CD4-positive, alpha-beta T cell (primary cell): ENCODE data around the gene B9D1. TPM values are rescaled to one million over a fixed set of nuclear protein-coding genes. Genes with fewer than 3 reads are reported as not detected.
A peak's percentile ranks its signal among the peaks of the same experiment; 100 is the strongest.

Experiments used
- ATAC-seq: fragments of 200-7000 bp; cut with Tn5 transposase; one replicate; pipeline ENCODE4 v1.10.0; 2022; ENCODE audit warnings: mild to moderate bottlenecking; ENCODE audit not compliant: poor library complexity
- CTCF ChIA-PET: fragments of 350-600 bp; sonication (Branson Sonifier 250); formaldehyde crosslinking; loops from one replicate; lab custom pipeline; 2021; ENCODE audit warnings: antibody characterized with exemption, inconsistent platforms; lab: Charles Lee
- POLR2A ChIA-PET: fragments of 350-600 bp; sonication (Branson Sonifier 250); formaldehyde crosslinking; loops from one replicate; lab custom pipeline; 2021; ENCODE audit warnings: antibody characterized with exemption, inconsistent platforms; lab: Charles Lee
- DNase-seq, 14 experiments: peaks; one replicate each; pipeline ENCODE4 v3.0.0-alpha.2; 2013 to 2020; ENCODE audit warnings: mixed read lengths in 2 of 14
- H3K27ac ChIP-seq, 2 donors: one replicate each; pipeline versions ENCODE4 v1.5.1 to v1.7.0; 2013; ENCODE audit warnings: low read length in 2 of 2, low read depth in 1 of 2, mild to moderate bottlenecking in 1 of 2
- H3K27me3 ChIP-seq, 2 experiments: 1 replicate in 1 of 2; 2 replicates in 1 of 2; pipeline versions ENCODE4 v1.6.1 to v1.7.0; 2013; ENCODE audit warnings: low read length in 2 of 2, control low read depth in 1 of 2, mild to moderate bottlenecking in 1 of 2, moderate library complexity in 1 of 2; ENCODE audit not compliant: insufficient read depth in 2 of 2, control insufficient read depth in 1 of 2
- H3K36me3 ChIP-seq: one replicate; pipeline ENCODE4 v1.6.1; 2013; ENCODE audit warnings: low read length, control low read depth; ENCODE audit not compliant: insufficient read depth
- H3K4me1 ChIP-seq: one replicate; pipeline ENCODE4 v1.6.1; 2013; ENCODE audit warnings: low read length, control low read depth; ENCODE audit not compliant: insufficient read depth
- H3K4me3 ChIP-seq: one replicate; pipeline ENCODE4 v1.5.1; 2013; ENCODE audit warnings: mild to moderate bottlenecking, low read length, moderate library complexity
- H3K9me3 ChIP-seq, 2 experiments: 1 replicate in 1 of 2; 2 replicates in 1 of 2; pipeline versions ENCODE4 v1.6.1 to v1.7.0; 2013; ENCODE audit warnings: low read length in 2 of 2, mild to moderate bottlenecking in 2 of 2, control low read depth in 1 of 2, moderate library complexity in 1 of 2; ENCODE audit not compliant: control insufficient read depth in 1 of 2, insufficient read depth in 1 of 2
- H3K27ac Mint-ChIP-seq: one replicate; pipeline ENCODE4 v1.8.0; 2020; ENCODE audit warnings: mixed read lengths
- H3K27me3 Mint-ChIP-seq: one replicate; pipeline ENCODE4 v1.8.0; 2021; ENCODE audit warnings: mixed read lengths
- H3K36me3 Mint-ChIP-seq: one replicate; pipeline ENCODE4 v1.8.0; 2021; ENCODE audit warnings: low read depth, mixed read lengths
- H3K4me1 Mint-ChIP-seq: one replicate; pipeline ENCODE4 v1.8.0; 2021; ENCODE audit warnings: low read depth, mixed read lengths
- H3K4me3 Mint-ChIP-seq: one replicate; pipeline ENCODE4 v1.8.0; 2020; ENCODE audit warnings: mild to moderate bottlenecking, mixed read lengths
- H3K9me3 Mint-ChIP-seq: one replicate; pipeline ENCODE4 v1.8.0; 2020; ENCODE audit warnings: mixed read lengths
- intact Hi-C, 2 experiments: fragments of 100-400 bp; cut with DNase I in 1 of 2; cut with micrococcal nuclease in 1 of 2; formaldehyde crosslinking; loops; one replicate each; pipeline versions ENCODE4 v1.15.1 to v1.9.0; 2023 to 2025; cut with DNase I, micrococcal nuclease
- total RNA-seq, 174 experiments: library from RNA in 2 of 174; stranded (reverse) in 2 of 174; gene quantifications; one replicate each; pipeline ENCODE4 v1.2.3 and lab custom pipeline; 2021 to 2026
- TF ChIP-seq, protein P1 (sequence below): fragments of 200-600 bp; IDR thresholded peaks from one replicate; pipeline ENCODE4 v1.8.0; 2022; ENCODE audit warnings: antibody characterized with exemption, mild to moderate bottlenecking

The B9D1 gene
- total RNA-seq, 2 experiments from 2014 or later = 0.66 to 0.73 TPM

DNA sequence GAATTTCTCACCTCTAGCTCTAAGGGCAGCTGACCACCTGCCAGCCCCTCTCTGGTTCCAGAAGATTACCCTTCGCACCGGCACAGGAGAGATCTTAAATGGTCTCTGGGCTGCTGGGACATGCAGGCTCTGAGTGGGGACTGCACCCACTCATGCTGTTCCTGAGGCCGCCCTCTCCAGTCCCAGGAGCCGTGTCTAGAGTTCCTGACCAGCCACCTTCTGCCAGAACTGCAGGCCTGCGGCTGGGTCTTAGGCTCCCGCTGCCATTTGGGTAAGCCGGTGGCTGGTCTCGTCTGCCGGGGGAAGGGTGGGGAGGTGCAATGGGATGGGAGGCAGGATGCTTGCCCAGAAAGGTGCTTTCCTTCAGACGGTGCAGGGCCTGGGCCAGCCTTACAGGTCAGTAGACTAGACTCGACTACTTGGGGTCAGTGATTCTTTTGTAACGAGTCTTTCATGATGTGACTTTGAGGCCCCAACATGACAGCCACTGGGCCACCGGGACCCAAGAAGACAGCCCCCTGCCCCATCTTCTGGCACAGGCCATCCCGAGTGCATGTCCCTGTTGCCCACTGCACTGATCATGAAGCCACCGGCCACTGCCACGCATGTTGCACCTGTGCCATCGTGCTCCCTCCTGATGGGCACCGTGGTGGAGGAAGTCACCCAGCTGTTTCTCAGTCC, 26.4 kb downstream of the B9D1 start:
- H3K4me3 Mint-ChIP-seq = no peak overlapping the region
- Histone ChIP-seq H3K36me3 (no peaks in the 10 kb centered on the region), H3K9me3 (no peaks in the 10 kb centered on the region), H3K4me1 (no peaks in the 10 kb centered on the region), H3K27ac (no peak overlapping the region), H3K27me3 (peaks cover 5 to 9% of the 10 kb centered on the region in 2 experiments), H3K4me3 (no peak overlapping the region)
- H3K27ac Mint-ChIP-seq = no peak overlapping the region
- DNase-seq (no peak), ATAC-seq (no peak)
- H3K9me3 Mint-ChIP-seq = no peaks in the 10 kb centered on the region
- ChIA-PET POLR2A (no interaction called here), CTCF (no interaction called here)
- intact Hi-C loops = no loop called here
- peaks cover 33% of the 10 kb centered on the region for H3K27me3 Mint-ChIP-seq
- TF ChIP-seq, protein P1, sequence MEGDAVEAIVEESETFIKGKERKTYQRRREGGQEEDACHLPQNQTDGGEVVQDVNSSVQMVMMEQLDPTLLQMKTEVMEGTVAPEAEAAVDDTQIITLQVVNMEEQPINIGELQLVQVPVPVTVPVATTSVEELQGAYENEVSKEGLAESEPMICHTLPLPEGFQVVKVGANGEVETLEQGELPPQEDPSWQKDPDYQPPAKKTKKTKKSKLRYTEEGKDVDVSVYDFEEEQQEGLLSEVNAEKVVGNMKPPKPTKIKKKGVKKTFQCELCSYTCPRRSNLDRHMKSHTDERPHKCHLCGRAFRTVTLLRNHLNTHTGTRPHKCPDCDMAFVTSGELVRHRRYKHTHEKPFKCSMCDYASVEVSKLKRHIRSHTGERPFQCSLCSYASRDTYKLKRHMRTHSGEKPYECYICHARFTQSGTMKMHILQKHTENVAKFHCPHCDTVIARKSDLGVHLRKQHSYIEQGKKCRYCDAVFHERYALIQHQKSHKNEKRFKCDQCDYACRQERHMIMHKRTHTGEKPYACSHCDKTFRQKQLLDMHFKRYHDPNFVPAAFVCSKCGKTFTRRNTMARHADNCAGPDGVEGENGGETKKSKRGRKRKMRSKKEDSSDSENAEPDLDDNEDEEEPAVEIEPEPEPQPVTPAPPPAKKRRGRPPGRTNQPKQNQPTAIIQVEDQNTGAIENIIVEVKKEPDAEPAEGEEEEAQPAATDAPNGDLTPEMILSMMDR = no peak
- no peaks in the 10 kb centered on the region for H3K36me3 Mint-ChIP-seq
- no peaks in the 10 kb centered on the region for H3K4me1 Mint-ChIP-seq

DNA sequence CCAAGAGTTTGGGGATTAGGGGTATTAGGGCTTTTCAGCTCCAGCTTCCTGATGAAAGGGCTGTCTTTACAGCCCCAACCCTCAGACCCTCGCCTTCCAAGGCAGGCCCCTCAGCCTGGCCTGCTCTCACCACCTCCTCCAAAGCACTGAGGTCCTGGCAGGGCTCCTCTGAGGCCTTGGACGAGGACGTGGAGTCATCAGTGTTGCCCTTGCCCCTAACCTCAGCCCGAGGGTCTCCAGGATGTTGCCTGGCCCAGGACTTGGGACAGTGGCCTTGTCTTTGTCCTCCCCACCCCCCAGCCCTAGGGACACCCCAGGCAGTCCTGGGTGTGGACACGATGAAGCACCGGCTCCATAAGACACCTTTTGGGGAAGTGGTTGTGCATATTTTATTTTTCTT, 28.2 kb downstream of the B9D1 start:
- H3K4me1 ChIP-seq = no peaks in the 10 kb centered on the region
- H3K4me3 ChIP-seq = no peak overlapping the region
- Mint-ChIP-seq H3K36me3 (no peaks in the 10 kb centered on the region), H3K4me1 (no peaks in the 10 kb centered on the region), H3K4me3 (no peak overlapping the region), H3K27me3 (peaks cover 34% of the 10 kb centered on the region), H3K9me3 (no peaks in the 10 kb centered on the region), H3K27ac (no peak overlapping the region)
- intact Hi-C loops = no loop called here
- H3K27ac ChIP-seq = no peak overlapping the region
- no peaks in the 10 kb centered on the region for H3K36me3 ChIP-seq
- CTCF ChIA-PET = no interaction called here
- peaks cover 5 to 7% of the 10 kb centered on the region in 2 experiments for H3K27me3 ChIP-seq
- no peak for ATAC-seq
- POLR2A ChIA-PET = no interaction called here
- DNase-seq = peak in 1 of 14 experiments; percentile 6
- no peaks in the 10 kb centered on the region for H3K9me3 ChIP-seq
- TF ChIP-seq, protein P1 = no peak

GRCh38 chr17:19333736-19334290, 28.7 kb downstream of the B9D1 start:
- Histone ChIP-seq H3K36me3 (no peaks in the 10 kb centered on the region), H3K4me3 (no peak overlapping the region), H3K9me3 (no peaks in the 10 kb centered on the region), H3K4me1 (no peaks in the 10 kb centered on the region), H3K27me3 (peaks cover 5 to 6% of the 10 kb centered on the region in 2 experiments), H3K27ac (no peak overlapping the region)
- Mint-ChIP-seq H3K27ac (no peak overlapping the region), H3K36me3 (no peaks in the 10 kb centered on the region), H3K4me3 (no peak overlapping the region), H3K9me3 (no peaks in the 10 kb centered on the region), H3K4me1 (no peaks in the 10 kb centered on the region), H3K27me3 (peaks cover 29% of the 10 kb centered on the region)
- ChIA-PET POLR2A (no interaction called here), CTCF (no interaction called here)
- ATAC-seq = no peak
- intact Hi-C loops = no loop called here
- TF ChIP-seq, protein P1 = no peak
- peak in 1 of 14 experiments; percentile 12 for DNase-seq
